SU-DHL-6 (cell line): ENCODE measurements around the gene EDAR.

Source experiments
- EZH2phosphoT487 ChIP-seq: fragments of 200-600 bp; sonication (generic), shearing (Covaris generic); conservative IDR thresholded peaks from 2 replicates; pipeline ENCODE4 v1.6.1; 2018; ENCODE audit warnings: mild to moderate bottlenecking, antibody characterized with exemption, low read length, moderate library complexity, mixed read lengths
- TF ChIP-seq, protein P1 (sequence below): fragments of 200-600 bp; sonication (generic); IDR thresholded peaks from one replicate; pipeline ENCODE4 v1.5.1; 2017; ENCODE audit warnings: antibody characterized with exemption, mild to moderate bottlenecking, low read length, moderate library complexity; ENCODE audit not compliant: insufficient read depth, poor library complexity, severe bottlenecking

DNA sequence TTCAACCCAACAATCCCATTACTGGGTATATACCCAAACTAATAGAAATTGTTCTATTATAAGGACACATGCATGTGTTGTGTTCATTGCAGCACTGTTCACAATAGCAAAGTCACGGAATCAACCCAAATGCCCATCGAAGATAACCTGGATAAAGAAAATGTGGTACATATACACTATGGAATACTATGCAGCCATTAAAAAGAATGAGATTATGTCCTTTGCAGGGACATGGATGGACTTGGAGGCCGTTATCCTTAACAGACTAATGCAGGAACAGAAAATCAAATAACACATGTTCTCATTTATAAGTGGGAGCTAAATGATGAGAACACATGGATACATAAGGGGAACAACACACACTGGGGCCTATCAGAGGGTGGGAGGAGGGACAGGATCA lies 136.6 kb downstream of the EDAR start:
- TF ChIP-seq, protein P1, sequence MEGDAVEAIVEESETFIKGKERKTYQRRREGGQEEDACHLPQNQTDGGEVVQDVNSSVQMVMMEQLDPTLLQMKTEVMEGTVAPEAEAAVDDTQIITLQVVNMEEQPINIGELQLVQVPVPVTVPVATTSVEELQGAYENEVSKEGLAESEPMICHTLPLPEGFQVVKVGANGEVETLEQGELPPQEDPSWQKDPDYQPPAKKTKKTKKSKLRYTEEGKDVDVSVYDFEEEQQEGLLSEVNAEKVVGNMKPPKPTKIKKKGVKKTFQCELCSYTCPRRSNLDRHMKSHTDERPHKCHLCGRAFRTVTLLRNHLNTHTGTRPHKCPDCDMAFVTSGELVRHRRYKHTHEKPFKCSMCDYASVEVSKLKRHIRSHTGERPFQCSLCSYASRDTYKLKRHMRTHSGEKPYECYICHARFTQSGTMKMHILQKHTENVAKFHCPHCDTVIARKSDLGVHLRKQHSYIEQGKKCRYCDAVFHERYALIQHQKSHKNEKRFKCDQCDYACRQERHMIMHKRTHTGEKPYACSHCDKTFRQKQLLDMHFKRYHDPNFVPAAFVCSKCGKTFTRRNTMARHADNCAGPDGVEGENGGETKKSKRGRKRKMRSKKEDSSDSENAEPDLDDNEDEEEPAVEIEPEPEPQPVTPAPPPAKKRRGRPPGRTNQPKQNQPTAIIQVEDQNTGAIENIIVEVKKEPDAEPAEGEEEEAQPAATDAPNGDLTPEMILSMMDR, result no peak
- no peak for TF ChIP-seq EZH2phosphoT487
